Effector memory CD8-positive, alpha-beta T cell (primary cell): ENCODE measurements around the gene TRIM42.

Experiments
- ATAC-seq: fragments of 150-1000 bp; cut with Tn5 transposase; replicated peaks from 2 replicates; pipeline ENCODE4 v1.10.0; 2021; ENCODE audit warnings: mild to moderate bottlenecking, moderate library complexity
- DNase-seq, 3 experiments: peaks; one replicate each; pipeline ENCODE4 v3.0.0; 2021
- H3K27ac Mint-ChIP-seq, 2 donors: one replicate each; pipeline ENCODE4 v1.8.0; 2022; ENCODE audit warnings: mild to moderate bottlenecking in 2 of 2, mixed read lengths in 2 of 2, moderate library complexity in 2 of 2
- H3K27me3 Mint-ChIP-seq, 2 donors: one replicate each; pipeline ENCODE4 v1.8.0; 2022; ENCODE audit warnings: mixed read lengths in 2 of 2
- H3K36me3 Mint-ChIP-seq: one replicate; pipeline ENCODE4 v1.8.0; 2022; ENCODE audit warnings: mild to moderate bottlenecking, moderate library complexity, mixed read lengths; ENCODE audit not compliant: insufficient read depth
- H3K4me1 Mint-ChIP-seq, 2 donors: one replicate each; pipeline ENCODE4 v1.8.0; 2022; ENCODE audit warnings: low read depth in 2 of 2, mixed read lengths in 2 of 2
- H3K4me3 Mint-ChIP-seq, 2 donors: one replicate each; pipeline ENCODE4 v1.8.0; 2022; ENCODE audit warnings: mild to moderate bottlenecking in 2 of 2, mixed read lengths in 2 of 2, moderate library complexity in 2 of 2
- H3K9me3 Mint-ChIP-seq, 2 donors: one replicate each; pipeline ENCODE4 v1.8.0; 2022; ENCODE audit warnings: mixed read lengths in 2 of 2

Gene TRIM42

DNA sequence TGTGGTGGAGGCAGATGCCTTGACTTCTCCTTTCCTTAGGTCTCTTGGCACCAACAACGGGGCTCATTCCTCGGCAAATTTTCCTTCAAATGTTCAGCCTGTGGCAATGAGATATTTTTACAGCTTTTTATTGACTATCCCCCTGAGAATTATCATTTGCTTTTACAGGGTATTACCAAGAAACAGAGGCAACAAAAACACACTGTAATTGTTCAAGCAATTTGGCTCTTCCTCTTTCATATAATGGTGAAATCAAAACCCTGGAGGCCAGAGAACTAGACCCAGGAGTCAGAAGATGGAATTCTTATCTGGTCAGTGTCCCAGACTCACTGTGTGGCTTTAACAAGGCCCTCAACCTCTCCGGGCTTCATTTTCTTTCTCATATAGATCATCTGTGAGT is 40.1 kb downstream of the TRIM42 start:
- DNase-seq (no peak), ATAC-seq (no peak)
- Mint-ChIP-seq H3K9me3 (peaks cover 2 to 8% of the 10 kb centered on the region in 2 donors), H3K4me3 (no peak overlapping the region), H3K36me3 (peaks cover 4% of the 10 kb centered on the region), H3K4me1 (no peaks in the 10 kb centered on the region), H3K27ac (no peak overlapping the region), H3K27me3 (peaks cover 6 to 13% of the 10 kb centered on the region in 2 donors)

- H3K27ac Mint-ChIP-seq: no peak overlapping the region
- peaks cover 4 to 8% of the 10 kb centered on the region in 2 donors for H3K9me3 Mint-ChIP-seq
- H3K4me3 Mint-ChIP-seq: no peak overlapping the region
- peaks cover 6 to 9% of the 10 kb centered on the region in 2 donors for H3K27me3 Mint-ChIP-seq
- no peaks in the 10 kb centered on the region for H3K4me1 Mint-ChIP-seq
- H3K36me3 Mint-ChIP-seq: no peaks in the 10 kb centered on the region
- DNase-seq (no peak), ATAC-seq (no peak)
Observed at GRCh38 chr3:140719841-140720614, 42.2 kb downstream of the TRIM42 start.

DNA sequence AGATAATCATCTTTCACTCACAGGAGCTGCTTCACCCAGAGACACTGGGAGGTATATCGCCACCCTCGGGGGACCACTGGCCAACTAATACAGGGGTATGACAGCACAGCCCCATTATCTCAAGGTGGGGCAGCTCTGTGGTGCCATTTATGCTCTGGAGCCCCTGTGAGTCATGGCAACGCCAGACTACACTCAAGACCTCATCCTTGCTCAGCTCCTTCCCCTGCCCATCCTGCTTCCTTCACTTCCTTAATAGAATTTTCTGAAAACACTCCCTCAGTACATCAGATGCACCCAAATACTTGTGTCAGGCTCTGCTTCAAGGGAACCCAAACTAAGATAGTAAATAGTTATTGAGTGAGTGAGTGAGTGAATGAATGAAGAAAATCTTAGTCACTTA is 45.7 kb downstream of the TRIM42 start:
- H3K36me3 Mint-ChIP-seq: no peaks in the 10 kb centered on the region
- DNase-seq (no peak), ATAC-seq (no peak)
- no peaks in the 10 kb centered on the region for H3K4me1 Mint-ChIP-seq
- H3K27me3 Mint-ChIP-seq: peaks cover 6 to 9% of the 10 kb centered on the region in 2 donors
- no peak overlapping the region for H3K4me3 Mint-ChIP-seq
- H3K9me3 Mint-ChIP-seq: peaks cover 4 to 8% of the 10 kb centered on the region in 2 donors
- no peak overlapping the region for H3K27ac Mint-ChIP-seq

GRCh38 chr3:140724856-140725812 is 47.3 kb downstream of the TRIM42 start:
- peaks cover 4 to 8% of the 10 kb centered on the region in 2 donors for H3K9me3 Mint-ChIP-seq
- no peak overlapping the region for H3K4me3 Mint-ChIP-seq
- ATAC-seq (no peak), DNase-seq (no peak)
- no peaks in the 10 kb centered on the region for H3K36me3 Mint-ChIP-seq
- H3K27ac Mint-ChIP-seq: no peak overlapping the region
- H3K4me1 Mint-ChIP-seq: no peaks in the 10 kb centered on the region
- H3K27me3 Mint-ChIP-seq: peaks cover 6 to 9% of the 10 kb centered on the region in 2 donors

- no peaks in the 10 kb centered on the region for H3K4me1 Mint-ChIP-seq
- no peaks in the 10 kb centered on the region for H3K36me3 Mint-ChIP-seq
- peaks cover 4 to 8% of the 10 kb centered on the region in 2 donors for H3K9me3 Mint-ChIP-seq
- no peak for DNase-seq
- H3K27me3 Mint-ChIP-seq: peaks cover 6 to 9% of the 10 kb centered on the region in 2 donors
- no peak overlapping the region for H3K27ac Mint-ChIP-seq
- H3K4me3 Mint-ChIP-seq: no peak overlapping the region
- no peak for ATAC-seq
Observed at GRCh38 chr3:140726066-140726465, 48.2 kb downstream of the TRIM42 start.

- DNase-seq: no peak
- Mint-ChIP-seq H3K9me3 (peaks cover 0 to 2% of the 10 kb centered on the region in 2 donors), H3K4me1 (no peaks in the 10 kb centered on the region), H3K4me3 (no peak overlapping the region), H3K27ac (no peak overlapping the region), H3K27me3 (no peaks in the 10 kb centered on the region), H3K36me3 (no peaks in the 10 kb centered on the region)
- ATAC-seq: no peak
Observed at GRCh38 chr3:140727886-140728285, 50.0 kb downstream of the TRIM42 start.

- no peaks in the 10 kb centered on the region for H3K36me3 Mint-ChIP-seq
- H3K27me3 Mint-ChIP-seq: peaks cover 4 to 5% of the 10 kb centered on the region in 2 donors
- peaks cover 0 to 1% of the 10 kb centered on the region in 2 donors for H3K9me3 Mint-ChIP-seq
- H3K4me1 Mint-ChIP-seq: no peaks in the 10 kb centered on the region
- DNase-seq (no peak), ATAC-seq (no peak)
- H3K4me3 Mint-ChIP-seq: no peak overlapping the region
- no peak overlapping the region for H3K27ac Mint-ChIP-seq
Observed at GRCh38 chr3:140731440-140732119, 53.7 kb downstream of the TRIM42 start.

GRCh38 chr3:140733623-140734022 is 55.8 kb downstream of the TRIM42 start:
- no peak overlapping the region for H3K4me3 Mint-ChIP-seq
- H3K36me3 Mint-ChIP-seq: no peaks in the 10 kb centered on the region
- peaks cover 0 to 1% of the 10 kb centered on the region in 2 donors for H3K9me3 Mint-ChIP-seq
- no peak for ATAC-seq
- peaks cover 13 to 19% of the 10 kb centered on the region in 2 donors for H3K27me3 Mint-ChIP-seq
- no peaks in the 10 kb centered on the region for H3K4me1 Mint-ChIP-seq
- H3K27ac Mint-ChIP-seq: no peak overlapping the region
- no peak for DNase-seq

DNA sequence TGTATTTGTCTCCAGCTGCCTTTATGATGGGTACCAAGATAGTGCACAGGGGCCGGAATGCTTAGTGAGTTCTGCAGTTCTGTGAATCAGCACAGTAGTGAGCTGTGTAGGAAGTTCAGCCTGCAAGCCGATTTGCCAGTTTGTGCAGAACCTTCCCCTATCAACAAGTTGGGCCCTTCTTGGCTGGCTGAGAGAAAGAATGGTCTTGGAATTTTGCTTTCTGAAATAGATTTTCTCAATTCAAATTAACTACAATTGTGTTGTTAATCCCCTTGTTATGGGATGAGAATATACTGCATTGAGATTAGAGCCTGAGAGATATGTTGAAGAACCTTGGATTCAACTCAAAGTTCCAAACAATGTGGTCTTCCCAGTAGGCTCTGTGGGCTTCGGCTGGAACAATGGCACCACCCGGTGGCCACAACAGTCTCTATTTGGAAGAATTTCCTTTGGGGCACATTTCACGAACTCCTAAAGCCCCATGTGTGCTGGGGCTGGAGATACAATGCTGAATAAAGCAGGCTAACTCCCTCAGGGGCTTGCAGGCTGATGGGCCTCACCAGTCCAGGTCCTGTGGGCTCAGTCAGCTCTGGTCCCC is 59.1 kb downstream of the TRIM42 start:
- Mint-ChIP-seq H3K27ac (no peak overlapping the region), H3K4me1 (no peaks in the 10 kb centered on the region), H3K4me3 (no peak overlapping the region), H3K27me3 (peaks cover 13 to 19% of the 10 kb centered on the region in 2 donors), H3K36me3 (no peaks in the 10 kb centered on the region), H3K9me3 (peaks cover 0 to 1% of the 10 kb centered on the region in 2 donors)
- ATAC-seq: no peak
- DNase-seq: no peak

DNA sequence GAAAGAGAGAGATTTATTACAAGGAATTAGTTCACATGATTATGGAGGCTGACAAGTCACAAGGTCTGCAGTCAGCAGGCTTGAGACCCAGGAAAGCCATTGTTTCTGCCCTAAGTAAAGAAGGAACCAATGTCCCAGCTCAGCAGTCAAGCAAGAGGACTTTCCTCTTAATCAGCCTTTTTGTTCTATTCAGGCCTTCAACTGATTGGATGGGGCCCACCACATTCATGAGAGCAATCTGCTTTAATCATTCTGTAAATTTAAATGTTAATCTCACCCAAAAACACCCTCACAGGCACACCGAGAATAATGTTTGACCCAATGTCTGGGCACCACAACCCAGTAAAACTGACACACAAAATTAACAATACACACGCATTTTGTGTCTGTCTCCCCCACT is 64.3 kb downstream of the TRIM42 start:
- Mint-ChIP-seq H3K4me1 (no peaks in the 10 kb centered on the region), H3K36me3 (no peaks in the 10 kb centered on the region), H3K27me3 (peaks cover 8 to 10% of the 10 kb centered on the region in 2 donors), H3K4me3 (no peak overlapping the region), H3K27ac (no peak overlapping the region), H3K9me3 (no peaks in the 10 kb centered on the region)
- ATAC-seq: no peak
- DNase-seq: no peak

- no peak for DNase-seq
- no peak for ATAC-seq
- no peaks in the 10 kb centered on the region for H3K36me3 Mint-ChIP-seq
- no peak overlapping the region for H3K27ac Mint-ChIP-seq
- H3K9me3 Mint-ChIP-seq: peaks cover 0 to 6% of the 10 kb centered on the region in 2 donors
- H3K4me1 Mint-ChIP-seq: no peaks in the 10 kb centered on the region
- H3K27me3 Mint-ChIP-seq: peaks cover 20 to 26% of the 10 kb centered on the region in 2 donors
- H3K4me3 Mint-ChIP-seq: no peak overlapping the region
Observed at GRCh38 chr3:140748171-140748570, 70.3 kb downstream of the TRIM42 start.

DNA sequence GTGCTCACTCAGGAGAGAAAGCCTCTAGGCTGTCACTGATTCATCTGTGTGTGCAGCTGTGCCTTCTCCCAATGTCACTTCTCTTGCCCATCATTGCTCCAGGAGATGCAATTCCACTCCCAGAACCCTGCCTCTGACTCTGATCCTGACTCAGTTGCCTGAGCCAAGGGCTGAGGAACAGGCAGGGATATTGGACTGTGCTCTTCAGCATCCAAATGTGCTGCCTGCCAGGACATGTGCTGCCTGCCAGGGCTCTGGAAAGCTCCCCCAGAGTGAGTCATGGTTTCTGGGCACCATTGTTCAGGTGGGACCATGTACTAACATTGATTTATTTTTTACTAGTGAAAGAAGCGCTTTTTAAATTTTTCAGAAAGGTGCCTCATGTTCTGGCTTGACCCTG is 71.0 kb downstream of the TRIM42 start:
- no peaks in the 10 kb centered on the region for H3K36me3 Mint-ChIP-seq
- peaks cover 0 to 6% of the 10 kb centered on the region in 2 donors for H3K9me3 Mint-ChIP-seq
- no peak overlapping the region for H3K4me3 Mint-ChIP-seq
- ATAC-seq (no peak), DNase-seq (no peak)
- no peaks in the 10 kb centered on the region for H3K4me1 Mint-ChIP-seq
- no peak overlapping the region for H3K27ac Mint-ChIP-seq
- peaks cover 20 to 26% of the 10 kb centered on the region in 2 donors for H3K27me3 Mint-ChIP-seq
